CD4-positive, alpha-beta T cell treated with Interleukin-4 for 4 hours (primary cell): ENCODE measurements around the gene ERC2.

Source experiments
- DNase-seq: peaks from one replicate; pipeline ENCODE4 v3.0.0-alpha.2; 2020

The ERC2 gene

DNA sequence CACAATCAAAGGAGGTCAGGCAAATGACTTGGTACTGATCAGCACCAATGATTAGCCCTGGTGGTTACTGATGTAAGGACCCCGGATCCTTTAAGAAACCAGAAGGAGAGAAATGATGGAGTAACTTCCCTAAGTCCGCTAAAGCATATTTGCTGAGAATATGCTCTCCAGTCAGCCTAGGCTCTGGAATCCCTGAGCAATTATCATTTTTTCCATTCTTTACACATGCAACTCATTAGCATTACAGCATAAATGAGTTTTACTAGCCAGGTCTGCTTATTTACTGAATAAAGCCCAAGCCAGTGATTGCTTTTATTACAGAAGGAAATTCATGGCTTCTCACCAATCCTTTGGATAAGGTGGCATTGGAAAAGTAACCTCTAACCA lies 842.0 kb downstream of the ERC2 start:
- no peak for DNase-seq

DNA sequence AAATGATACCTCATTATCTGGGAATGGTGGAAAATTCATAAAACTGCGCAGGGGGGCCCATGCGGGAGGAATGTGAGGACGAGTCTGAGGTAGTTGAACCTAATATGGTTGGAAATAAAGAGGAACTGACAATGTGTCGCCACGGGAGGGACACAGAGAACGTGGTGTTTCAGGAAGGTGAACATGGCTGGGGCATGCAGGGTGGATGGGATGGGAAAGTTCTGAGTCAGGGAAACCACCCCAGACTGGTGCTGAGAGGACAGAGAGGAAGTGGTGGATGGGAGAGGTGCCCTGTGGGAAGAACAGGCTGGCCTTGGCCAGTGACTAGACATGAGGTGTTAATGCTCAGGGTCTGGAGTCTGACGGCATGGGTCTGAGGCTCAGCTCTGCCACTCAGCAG lies 844.0 kb downstream of the ERC2 start:
- DNase-seq = peak; percentile 18

DNA sequence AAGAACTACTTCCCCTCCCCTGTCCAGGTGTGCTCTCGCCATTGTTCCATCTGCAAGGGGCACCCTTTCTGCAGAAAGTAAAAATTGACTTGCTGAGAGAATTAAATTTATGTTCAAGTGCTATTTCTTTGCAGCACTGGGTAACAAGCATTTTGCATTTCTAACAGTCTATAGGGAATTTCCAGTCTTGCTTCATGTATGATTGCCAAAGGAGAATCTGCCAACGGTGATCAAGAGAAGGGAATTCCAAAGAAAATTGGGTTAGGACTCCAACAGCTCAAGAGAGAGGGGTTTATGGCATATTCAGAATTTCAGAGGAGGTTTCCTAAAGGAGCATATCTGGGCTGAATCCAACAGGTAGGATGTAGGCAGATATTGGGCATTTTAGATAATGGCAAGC lies 844.5 kb downstream of the ERC2 start:
- DNase-seq = no peak

DNA sequence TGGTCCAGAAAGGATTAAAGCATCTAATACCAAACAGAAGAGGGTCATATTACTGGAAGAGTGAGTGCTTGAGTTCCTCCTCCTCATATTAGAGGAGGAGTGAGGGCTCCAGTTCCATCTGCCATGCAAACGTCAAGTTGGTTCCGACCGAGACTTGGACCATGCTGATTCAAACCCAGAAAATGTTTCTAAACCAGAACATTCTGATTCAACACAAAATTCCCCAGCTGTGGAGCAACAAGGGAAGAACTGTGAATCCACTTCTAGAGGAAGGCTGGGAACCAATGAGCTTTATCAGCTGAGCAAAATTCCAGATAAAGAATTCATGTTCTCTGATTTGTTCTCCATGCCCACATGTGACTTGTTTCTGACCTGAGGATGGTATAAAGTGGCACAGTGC lies 845.5 kb downstream of the ERC2 start:
- no peak for DNase-seq

DNA sequence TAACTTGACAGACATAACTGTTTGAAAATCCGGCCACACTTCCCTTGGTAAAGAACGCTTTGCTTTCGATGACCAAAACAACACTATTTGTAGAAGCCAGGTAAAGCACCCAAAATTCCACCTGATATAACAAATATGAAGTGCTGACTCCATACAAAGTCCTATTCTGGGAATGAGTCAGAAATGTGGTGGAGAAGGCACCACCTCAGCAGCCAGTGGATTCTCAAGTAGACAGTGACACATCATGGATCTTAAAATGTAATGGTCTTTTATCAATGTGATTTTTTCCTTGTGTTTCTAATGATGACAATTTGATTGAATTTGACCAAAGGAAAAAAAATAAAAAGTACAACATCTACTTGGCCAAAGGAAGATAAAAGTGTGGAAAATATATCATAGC lies 846.2 kb downstream of the ERC2 start:
- DNase-seq = no peak

DNA sequence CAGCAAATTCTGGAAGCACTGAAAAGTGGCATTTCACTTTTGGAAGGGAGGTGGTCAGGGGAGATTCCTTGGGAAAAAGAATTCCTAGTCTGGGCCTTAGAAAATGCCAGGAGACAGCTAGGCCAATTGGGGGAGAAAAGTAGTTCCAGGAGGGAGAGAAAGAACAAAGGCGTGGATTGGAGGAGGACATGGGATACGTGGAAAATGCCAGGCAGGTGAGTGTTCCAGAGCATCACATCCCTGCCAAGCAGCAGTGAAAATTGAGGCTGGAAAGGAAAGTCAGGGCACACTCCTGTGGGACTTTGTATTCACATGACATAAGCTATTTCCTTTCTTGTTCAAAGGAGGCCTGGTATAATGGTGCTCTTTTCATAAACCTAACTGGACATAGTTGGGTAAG lies 846.6 kb downstream of the ERC2 start:
- DNase-seq = no peak

DNA sequence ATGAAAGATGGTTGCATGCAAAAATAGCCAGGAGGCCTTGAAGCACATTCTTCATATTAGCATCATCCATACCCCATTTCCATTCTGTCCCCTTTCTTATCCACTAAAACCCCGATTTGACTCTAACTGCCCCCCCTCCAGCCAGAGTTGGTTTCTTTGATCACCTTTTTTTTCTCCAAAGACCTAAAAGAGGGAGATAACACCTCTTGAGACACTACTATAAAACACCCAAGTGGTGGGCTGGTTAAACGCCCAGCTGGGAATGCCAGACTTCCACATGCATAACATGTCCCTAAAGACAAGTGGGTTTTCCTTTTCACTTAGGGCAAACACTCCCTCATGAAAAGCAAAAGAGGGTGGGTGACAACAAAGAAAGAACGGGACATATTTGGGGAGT lies 847.2 kb downstream of the ERC2 start:
- no peak for DNase-seq

DNA sequence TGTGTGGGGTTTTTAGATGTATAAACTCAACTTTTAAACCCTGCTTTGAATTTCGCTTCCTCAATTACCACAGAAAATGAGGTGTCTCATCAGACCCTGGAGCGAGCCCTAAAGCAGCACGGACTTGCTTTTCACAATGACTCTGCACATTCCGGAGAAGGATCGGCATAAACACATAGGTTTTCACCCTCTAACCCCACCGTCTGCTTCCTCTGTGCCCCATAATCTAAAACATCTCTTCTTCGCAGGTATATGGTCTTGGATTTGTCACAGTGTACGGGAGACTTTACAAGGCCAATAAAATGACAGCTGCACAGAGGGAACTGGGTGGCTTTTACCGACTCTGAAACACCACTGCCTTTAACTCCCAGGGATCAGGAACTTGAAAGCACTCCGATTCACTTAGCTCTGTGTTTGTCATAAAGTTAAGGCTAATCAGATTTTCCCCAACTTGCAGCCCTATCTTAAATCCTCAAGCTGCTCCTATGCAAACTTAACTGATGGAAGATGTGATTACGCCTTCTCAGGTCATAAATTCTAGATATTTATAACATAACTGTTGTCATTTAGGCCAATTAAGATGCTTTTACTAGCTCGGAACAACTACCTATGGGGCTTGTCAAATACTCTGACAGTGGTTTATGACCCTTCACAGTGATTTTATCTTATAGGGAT lies 847.8 kb downstream of the ERC2 start:
- DNase-seq = peak; percentile 15

DNA sequence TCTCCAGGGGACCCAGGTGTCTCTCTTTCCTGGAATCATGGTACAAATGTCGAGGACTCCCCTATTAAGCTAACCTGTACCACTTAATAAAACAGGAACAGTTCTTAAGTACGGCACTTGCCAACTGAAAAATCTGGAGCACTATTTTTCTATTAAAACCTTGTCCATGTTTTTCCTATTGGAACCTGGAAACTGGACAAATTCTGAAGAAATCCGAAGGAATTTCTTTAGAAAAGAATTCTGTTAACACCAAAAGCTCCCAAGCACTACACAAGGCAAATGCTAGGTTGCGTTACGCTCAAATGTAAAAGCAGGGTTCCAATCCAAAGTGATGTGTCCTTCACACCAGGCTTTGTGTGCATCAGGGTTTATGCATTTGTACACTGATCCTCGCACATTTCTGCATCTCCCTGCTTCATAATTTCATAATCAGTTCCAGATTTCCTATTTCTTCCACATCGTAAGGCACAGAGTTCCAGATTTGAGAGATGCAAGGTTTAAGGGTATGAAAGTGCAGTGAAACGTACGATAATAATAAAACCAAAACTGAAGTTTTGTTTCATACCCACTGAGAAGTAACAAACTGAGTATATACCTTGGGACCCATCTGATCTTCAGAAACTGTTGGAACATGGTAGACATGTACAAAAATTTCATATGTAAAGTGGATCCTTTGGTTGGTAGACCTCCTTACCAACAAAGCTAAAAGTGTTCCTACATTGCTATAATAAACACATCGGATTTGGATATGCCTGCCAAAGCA lies 849.0 kb downstream of the ERC2 start:
- DNase-seq = no peak

DNA sequence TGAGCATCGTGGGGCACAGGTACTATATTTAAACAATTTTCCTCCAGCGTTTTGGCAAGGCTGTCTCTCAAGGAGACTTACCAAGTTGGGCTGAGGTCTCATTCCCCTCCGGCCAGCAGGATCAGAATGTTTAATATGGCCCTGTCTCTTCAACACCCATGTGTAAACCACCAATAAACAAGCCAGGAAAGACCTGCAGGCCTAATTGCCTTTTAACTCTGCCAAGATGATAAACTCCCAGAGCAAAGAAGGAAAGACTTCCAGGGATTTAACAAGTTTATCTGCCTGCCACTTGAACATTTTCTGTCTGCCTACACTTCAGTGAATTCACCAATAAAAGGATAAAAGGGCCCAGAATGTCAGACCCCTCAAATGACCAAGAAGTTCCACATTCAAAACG lies 850.9 kb downstream of the ERC2 start:
- DNase-seq = no peak

DNA sequence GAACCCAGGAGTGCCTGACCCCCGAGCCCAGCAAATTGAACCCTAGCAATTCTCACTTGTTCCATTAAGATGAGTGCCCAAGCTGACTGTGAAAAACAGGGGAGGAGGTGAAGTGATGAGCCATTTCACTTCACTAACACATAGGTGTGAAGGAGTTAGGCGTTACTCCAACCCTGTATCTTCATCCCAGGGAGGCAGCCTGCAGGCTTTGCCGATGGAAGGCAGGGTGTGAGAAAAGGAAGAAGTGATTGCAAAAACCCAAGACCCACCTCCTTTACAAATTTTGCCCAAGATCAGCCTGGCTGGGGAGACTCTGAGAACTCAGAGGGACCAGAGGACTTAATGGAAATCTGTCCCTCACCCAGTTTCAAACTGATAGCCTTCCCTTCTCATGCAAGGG lies 851.5 kb downstream of the ERC2 start:
- DNase-seq = no peak

DNA sequence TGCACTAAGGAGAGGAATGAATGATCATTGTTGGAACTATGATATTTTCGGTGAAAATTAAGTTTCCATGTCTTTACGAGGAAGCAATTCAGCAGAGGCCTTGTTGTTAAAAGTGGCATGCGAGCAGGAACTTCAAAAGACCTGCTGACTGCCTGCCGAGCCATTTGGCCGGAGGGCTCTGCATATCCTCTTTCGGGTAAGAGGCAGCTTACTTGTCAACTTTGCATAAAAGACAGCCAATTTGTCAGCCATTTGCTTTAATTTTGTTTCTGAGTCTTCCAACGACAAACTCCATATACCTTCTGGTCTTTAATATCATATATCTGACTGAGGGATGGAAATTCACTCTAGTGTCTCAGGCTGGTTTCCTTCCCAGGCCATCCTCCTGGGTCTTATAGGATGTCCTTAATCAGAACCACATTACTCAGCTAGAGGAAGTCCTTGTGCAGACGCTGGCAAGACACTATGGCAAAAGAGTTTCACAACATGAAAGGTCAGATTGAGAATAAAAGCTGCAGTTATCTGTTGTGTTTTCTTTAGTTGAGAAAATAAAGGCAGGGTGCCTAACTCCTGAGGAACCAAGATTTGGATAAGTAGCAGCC lies 852.5 kb downstream of the ERC2 start:
- DNase-seq = no peak

DNA sequence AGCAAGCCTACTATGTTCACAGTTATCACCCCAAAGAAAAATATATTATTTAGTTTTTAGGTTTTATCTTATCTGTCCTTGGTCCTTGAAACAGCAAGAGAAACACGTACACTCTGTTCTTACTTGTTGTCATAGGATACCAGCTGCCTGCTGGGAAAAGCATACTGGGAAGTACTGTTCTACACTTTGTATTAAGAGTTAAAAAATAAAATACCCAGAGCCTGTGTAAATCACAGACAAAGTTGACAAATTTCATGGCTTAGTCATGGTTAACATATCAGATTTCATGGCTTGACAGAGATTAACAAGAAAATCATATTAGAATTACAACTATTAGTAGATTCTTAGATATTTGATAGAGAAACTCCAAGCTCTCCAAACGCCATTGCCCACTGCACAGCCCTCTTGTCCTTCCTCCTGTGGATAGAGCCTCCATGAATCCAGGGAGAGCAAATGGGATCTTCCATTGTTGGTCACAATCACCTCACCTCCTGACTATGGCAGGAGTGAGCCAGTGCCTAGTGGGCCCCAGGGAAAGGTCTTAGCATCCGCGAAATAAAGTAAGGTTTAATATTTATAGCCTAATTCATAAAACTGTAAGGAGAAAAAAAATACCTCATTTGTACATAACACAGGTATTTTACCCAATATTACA lies 853.1 kb downstream of the ERC2 start:
- DNase-seq = no peak

DNA sequence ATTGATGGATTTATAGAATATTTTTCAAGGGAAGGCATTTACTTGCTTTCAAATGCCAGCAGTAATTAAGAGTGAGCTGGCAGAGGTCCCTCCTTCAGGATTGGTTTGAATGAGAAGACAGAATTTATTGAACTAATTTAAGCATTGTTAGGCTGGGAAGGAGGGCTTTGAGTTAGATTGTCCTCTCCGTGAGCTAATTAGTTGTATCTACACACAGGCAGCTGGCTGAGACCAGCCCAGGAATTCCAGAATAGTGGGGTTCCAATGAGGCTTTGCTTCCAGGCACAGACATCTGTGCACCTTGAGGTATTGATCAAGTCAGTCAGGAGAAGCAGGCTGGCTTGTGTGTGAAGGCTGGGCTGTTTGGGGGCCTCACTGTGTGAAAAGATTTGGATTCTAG lies 857.1 kb downstream of the ERC2 start:
- no peak for DNase-seq

DNA sequence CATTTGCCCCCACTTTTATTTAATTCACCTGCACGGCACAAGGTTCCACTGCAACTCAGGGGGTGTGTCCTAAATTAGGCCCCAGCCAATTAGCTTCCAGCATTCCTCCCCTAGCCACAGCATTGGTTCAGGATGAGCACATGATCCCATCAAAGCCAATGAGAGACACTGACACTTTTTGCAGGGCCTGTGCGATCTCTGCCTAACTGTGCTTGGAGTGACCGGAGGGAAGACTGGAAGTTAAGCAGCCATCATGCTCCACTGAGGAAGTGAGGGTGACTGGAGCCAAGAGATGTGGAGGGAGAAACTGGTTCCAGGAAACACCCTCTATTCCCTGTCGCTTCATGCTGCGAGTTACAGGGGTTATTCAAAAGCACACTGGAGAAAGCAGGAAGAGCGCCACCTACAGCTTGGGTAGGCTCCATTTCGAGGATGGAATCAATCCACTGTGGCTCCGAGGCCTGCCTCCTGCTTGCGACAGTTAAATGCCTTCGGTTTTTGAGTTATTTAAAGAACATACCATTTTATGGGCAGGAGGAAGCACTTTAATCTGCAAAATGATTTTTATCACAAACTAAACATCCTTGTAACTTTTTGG lies 858.9 kb downstream of the ERC2 start:
- no peak for DNase-seq

DNA sequence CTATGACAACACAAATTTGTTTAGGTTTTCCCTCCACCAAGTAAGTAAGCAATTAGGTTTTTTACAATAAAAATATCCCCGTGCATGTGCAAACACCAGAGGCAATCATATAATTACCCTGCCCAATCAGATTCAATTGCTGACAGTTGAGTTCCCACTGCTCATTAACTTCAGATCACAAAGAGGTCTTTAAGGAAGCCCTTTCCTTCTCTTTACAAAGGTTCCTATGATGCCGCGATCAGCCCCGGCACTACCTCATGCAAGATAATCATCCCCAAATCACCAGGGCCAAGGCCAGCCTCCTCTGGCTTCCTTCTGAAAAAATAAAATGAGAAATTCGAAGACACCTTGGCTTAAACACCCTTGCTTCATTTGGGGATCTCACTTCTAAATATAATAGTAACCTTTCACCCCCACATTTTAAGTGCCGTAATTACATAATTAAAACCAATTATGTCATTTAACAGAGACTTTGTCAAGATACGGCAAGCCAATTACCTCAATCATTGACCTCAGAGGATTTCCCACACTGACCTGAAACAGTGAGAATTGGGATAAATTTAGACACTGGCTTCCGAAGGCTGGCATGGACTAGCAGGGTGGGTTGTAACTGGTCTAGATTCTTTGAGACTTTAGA lies 859.8 kb downstream of the ERC2 start:
- DNase-seq = no peak

DNA sequence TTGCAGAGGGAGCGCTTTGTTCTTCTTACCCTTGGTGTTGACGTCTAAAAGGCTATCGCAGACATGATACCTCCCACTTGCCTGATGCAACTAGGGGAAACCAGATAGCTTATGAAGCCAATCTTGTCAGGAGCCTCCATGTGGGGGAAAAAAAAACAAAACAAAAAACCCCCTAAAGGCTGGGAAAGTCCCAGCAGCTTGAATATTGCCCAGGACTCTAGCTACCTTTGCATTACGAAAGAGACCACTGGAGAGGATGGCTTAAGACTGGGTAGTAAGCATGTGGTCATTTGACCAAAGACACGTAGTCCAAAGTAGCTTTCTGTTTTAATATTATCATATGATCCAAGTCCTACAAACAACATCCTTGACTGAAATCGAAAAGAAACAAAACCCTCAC lies 860.4 kb downstream of the ERC2 start:
- no peak for DNase-seq

DNA sequence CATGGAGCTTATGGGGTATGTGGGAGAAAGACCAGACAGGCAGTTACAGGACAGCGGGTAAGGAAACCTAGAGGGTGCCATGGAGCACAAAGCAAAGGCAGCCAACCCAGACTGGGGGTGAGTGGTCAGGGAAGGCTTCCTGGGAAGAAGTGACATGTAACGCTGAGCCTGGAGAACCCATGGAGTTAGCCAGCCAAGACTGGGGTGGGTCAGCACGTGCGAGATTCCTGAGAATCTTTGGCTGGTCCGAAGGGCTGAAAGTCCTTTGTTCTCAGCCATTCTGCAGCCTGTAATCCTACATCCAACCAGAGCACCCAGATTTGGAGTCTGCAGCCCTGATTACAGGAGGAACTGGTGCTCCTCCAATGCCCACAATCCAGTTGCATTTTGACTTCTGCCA lies 861.1 kb downstream of the ERC2 start:
- no peak for DNase-seq

DNA sequence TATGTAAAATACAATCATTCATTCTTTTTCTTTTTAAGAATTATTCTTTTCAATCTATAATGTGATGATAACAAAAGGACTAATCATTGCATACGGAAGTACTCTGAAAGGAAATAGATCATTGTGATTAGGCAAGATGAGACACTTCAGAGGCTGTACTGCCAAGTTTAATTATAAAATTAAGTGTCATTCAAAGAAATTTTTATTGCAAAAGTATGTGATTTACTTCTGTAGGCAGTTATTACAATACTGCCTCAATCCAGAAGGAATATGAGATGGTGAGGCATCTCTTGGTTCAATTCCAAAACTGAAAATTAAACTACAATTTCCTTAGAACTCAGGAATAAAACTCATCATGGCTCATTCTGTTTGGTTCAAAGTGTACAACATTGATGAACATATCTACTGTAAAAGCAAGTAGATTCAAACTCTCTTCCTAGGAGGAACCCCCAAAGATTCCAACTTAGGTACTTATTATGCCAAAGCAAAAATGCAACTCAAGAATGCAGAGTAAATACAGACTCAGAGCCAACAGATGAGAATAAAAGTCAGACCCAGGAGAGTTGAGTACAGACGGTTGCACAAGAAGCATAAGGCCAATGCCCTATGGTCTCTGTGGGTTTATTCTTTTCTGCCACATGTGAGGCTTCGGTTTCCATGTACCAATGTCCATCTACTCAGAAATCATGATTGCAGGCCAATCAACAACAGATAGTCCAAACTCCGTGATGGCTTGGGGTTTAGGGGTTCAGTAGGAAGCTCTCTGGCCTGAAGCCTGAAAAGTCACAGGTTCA lies 862.6 kb downstream of the ERC2 start:
- DNase-seq = no peak

DNA sequence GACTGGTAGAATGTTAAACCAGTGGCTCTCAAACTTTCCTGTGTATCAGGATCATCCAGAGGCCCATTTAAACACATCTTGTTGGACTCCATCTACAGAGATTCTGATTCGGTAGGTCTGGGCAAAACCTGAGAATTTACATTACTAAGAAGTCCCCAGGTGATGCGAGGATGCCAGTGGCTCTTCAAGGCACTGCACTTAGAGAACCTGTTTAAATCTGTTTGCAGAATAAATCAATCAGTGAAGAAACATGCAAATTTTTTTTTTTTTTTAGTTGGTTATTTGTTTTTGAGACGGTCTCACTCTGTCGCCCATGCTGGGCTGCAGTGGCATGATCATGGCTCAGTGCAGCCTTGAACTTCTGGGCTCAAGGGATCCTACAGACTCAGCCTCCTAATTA lies 863.4 kb downstream of the ERC2 start:
- DNase-seq = no peak

DNA sequence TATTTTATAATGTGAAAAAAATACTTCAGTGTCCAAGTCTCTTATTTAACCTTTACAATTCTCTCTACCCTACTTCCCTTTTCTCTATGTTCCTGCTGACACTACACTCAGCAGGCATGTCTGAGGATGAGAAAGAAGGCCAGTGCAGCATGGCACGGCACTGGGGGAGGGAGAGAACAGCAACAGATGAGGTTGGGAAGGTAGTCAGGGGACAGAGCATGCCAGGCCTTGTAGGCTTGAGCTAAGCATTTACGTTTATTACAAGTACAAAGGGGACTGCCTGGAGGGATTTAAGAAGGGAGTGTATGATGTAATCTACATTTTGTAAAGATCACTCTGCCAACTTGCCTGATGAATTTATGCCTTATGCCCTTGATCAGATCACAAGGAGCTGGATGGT lies 863.9 kb downstream of the ERC2 start:
- no peak for DNase-seq
